Motor neuron (in vitro differentiated cells): ENCODE measurements around the gene AUH. TPM values are rescaled to one million over a fixed set of nuclear protein-coding genes. Genes with fewer than 3 reads are reported as not detected.

Experiments used
- ATAC-seq, 8 experiments: fragments of 200-7000 bp; cut with Tn5 transposase; replicated peaks in 6 of 8; 2 replicates each; pipeline ENCODE4 v1.8.0; 2021; ENCODE audit warnings: mild to moderate bottlenecking in 8 of 8, moderate library complexity in 8 of 8
- H3K27ac ChIP-seq, 2 donors: fragments of 250-450 bp; sonication (Bioruptor Pico); 2 replicates each; pipeline ENCODE4 v1.9.0; 2021; ENCODE audit warnings: antibody characterized with exemption in 2 of 2, mild to moderate bottlenecking in 2 of 2, moderate library complexity in 1 of 2
- H3K4me1 ChIP-seq, 2 donors: fragments of 250-450 bp; sonication (Bioruptor Pico); replicated peaks in 1 of 2; 2 replicates each; pipeline ENCODE4 v1.6.1; 2021; ENCODE audit warnings: antibody characterized with exemption in 2 of 2, mild to moderate bottlenecking in 2 of 2, moderate library complexity in 1 of 2
- H3K4me3 ChIP-seq, 5 donors: fragments of 250-450 bp; sonication (Bioruptor Pico); 2 replicates each; pipeline ENCODE4 v1.9.0; 2021; ENCODE audit warnings: antibody characterized with exemption in 5 of 5, mild to moderate bottlenecking in 5 of 5, moderate library complexity in 4 of 5
- WGBS, 10 experiments: fragments of 450-650 bp; shearing (Covaris generic); methylation state at CpG; one replicate each; pipeline ENCODE4 v1.0.0; 2022; 5-methylcytosine and 5-hydroxymethylcytosine counted together
- in situ Hi-C, 9 experiments: fragments of 400-800 bp; cut with MboI; loops; one replicate each; pipeline ENCODE4 v1.15.0; 2021; ENCODE audit warnings: low sequenced_read_pairs in 9 of 9, low pct_unique_long_range_greater_than_20kb in 2 of 9; ENCODE audit not compliant: unreplicated experiment in 9 of 9
- total RNA-seq, 8 experiments: library from RNA; unstranded; fragments of 300-600 nt; gene quantifications; 2 replicates each; pipeline versions ENCODE4 v1.2.3 to v1.2.4, GENCODE V29; 2022

The AUH gene
- total RNA-seq, 8 experiments from 2014 or later: 13.4 to 22.9 (median 19.4) TPM

- Histone ChIP-seq H3K27ac (no peak overlapping the region), H3K4me1 (peaks cover 3 to 6% of the 10 kb centered on the region in 2 donors), H3K4me3 (no peak overlapping the region)
- peak in 6 of 8 experiments; percentile 26 to 64 (median 54) for ATAC-seq
- WGBS, 10 experiments: 67 to 100% (median 85%) methylated on average over 1 to 5 of the region's 5 CpGs; no CpG with 5 or more reads in 1 of the 10 experiments
- in situ Hi-C loops: no loop called here
These were observed 114.9 kb downstream of the AUH start for GRCh38 chr9:91246846-91247245.

- no peak overlapping the region for H3K27ac ChIP-seq
- ATAC-seq: peak; percentile 35 to 97 (median 50)
- whole genome bisulfite sequencing, 10 experiments: 43 to 83% (median 64%) methylated on average over 2 to 6 of the region's 8 CpGs
- peaks cover 3 to 6% of the 10 kb centered on the region in 2 donors for H3K4me1 ChIP-seq
- H3K4me3 ChIP-seq: no peak overlapping the region
- in situ Hi-C loops: no loop called here
These were observed 116.0 kb downstream of the AUH start for GRCh38 chr9:91245431-91246313.

GRCh38 chr9:91243029-91243428, 118.7 kb downstream of the AUH start:
- in situ Hi-C loops: no loop called here
- Histone ChIP-seq H3K4me1 (peaks cover 3 to 6% of the 10 kb centered on the region in 2 donors), H3K4me3 (no peak overlapping the region), H3K27ac (no peak overlapping the region)
- WGBS, 10 experiments: 43 to 100% (median 72%) methylated on average over 1 to 2 of the region's 2 CpGs; no CpG with 5 or more reads in 2 of the 10 experiments
- ATAC-seq: no peak

GRCh38 chr9:91241909-91242308, 119.8 kb downstream of the AUH start:
- no peak overlapping the region for H3K27ac ChIP-seq
- ATAC-seq: peak in 1 of 8 experiments; percentile 66
- no peak overlapping the region for H3K4me3 ChIP-seq
- peaks cover 3 to 6% of the 10 kb centered on the region in 2 donors for H3K4me1 ChIP-seq
- in situ Hi-C loops: no loop called here
- 60 to 100% (median 88%) methylated on average over 1 to 4 of the region's 4 CpGs; no CpG with 5 or more reads in 3 of the 10 experiments for WGBS, 10 experiments

GRCh38 chr9:91240596-91241165, 121.0 kb downstream of the AUH start:
- Histone ChIP-seq H3K4me1 (peaks cover 0 to under 1% of the 10 kb centered on the region in 2 donors), H3K27ac (no peak overlapping the region), H3K4me3 (no peak overlapping the region)
- WGBS, 10 experiments: 73 to 100% (median 98%) methylated on average over 1 to 3 of the region's 3 CpGs; no CpG with 5 or more reads in 2 of the 10 experiments
- ATAC-seq: no peak
- in situ Hi-C loops: no loop called here

- Histone ChIP-seq H3K4me3 (no peak overlapping the region), H3K27ac (no peak overlapping the region), H3K4me1 (no peaks in the 10 kb centered on the region)
- ATAC-seq: no peak
- 56 to 86% (median 81%) methylated on average over 2 to 5 of the region's 5 CpGs; no CpG with 5 or more reads in 2 of the 10 experiments for WGBS, 10 experiments
- in situ Hi-C loops: no loop called here
These were observed 122.2 kb downstream of the AUH start for GRCh38 chr9:91239367-91240111.

GRCh38 chr9:91234523-91234922, 127.2 kb downstream of the AUH start:
- no peak overlapping the region for H3K4me3 ChIP-seq
- H3K27ac ChIP-seq: no peak overlapping the region
- in situ Hi-C loops: no loop called here
- WGBS, 10 experiments: 0 to 92% (median 69%) methylated on average over 1 to 2 of the region's 2 CpGs; no CpG with 5 or more reads in 1 of the 10 experiments
- no peaks in the 10 kb centered on the region for H3K4me1 ChIP-seq
- no peak for ATAC-seq

GRCh38 chr9:91231619-91232018, 130.1 kb downstream of the AUH start:
- ATAC-seq: no peak
- in situ Hi-C loops: no loop called here

GRCh38 chr9:91223000-91223399, 138.7 kb downstream of the AUH start:
- Histone ChIP-seq H3K4me1 (no peaks in the 10 kb centered on the region), H3K4me3 (no peak overlapping the region), H3K27ac (no peak overlapping the region)
- 80 to 100% (median 91%) methylated on average over 1 to 5 of the region's 5 CpGs; no CpG with 5 or more reads in 1 of the 10 experiments for WGBS, 10 experiments
- in situ Hi-C loops: no loop called here
- ATAC-seq: no peak

More at GRCh38 chr9:91231619-91232018, 130.1 kb downstream of the AUH start:
- Histone ChIP-seq H3K4me1 (no peaks in the 10 kb centered on the region), H3K27ac (no peak overlapping the region), H3K4me3 (no peak overlapping the region)
- WGBS, 10 experiments: 71 to 100% (median 97%) methylated on average over 1 to 2 of the region's 2 CpGs; no CpG with 5 or more reads in 4 of the 10 experiments

GRCh38 chr9:91222457-91222856, 139.3 kb downstream of the AUH start:
- 91 to 100% (median 95%) methylated on average over 4 to 6 of the region's 6 CpGs for WGBS, 10 experiments
- Histone ChIP-seq H3K27ac (no peak overlapping the region), H3K4me1 (no peaks in the 10 kb centered on the region), H3K4me3 (no peak overlapping the region)
- in situ Hi-C loops: no loop called here
- ATAC-seq: no peak

GRCh38 chr9:91221332-91221731, 140.4 kb downstream of the AUH start:
- peak in 3 of 8 experiments; percentile 19 to 43 (median 25) for ATAC-seq
- no peak overlapping the region for H3K27ac ChIP-seq

GRCh38 chr9:91220491-91221135, 141.1 kb downstream of the AUH start:
- H3K27ac ChIP-seq: no peak overlapping the region
- 90 to 100% (median 95%) methylated on average over 3 to 12 of the region's 12 CpGs for WGBS, 10 experiments
- H3K4me1 ChIP-seq: no peaks in the 10 kb centered on the region
- H3K4me3 ChIP-seq: no peak overlapping the region
- no peak for ATAC-seq
- in situ Hi-C loops: no loop called here

More at GRCh38 chr9:91221332-91221731, 140.4 kb downstream of the AUH start:
- H3K4me3 ChIP-seq: no peak overlapping the region
- no peaks in the 10 kb centered on the region for H3K4me1 ChIP-seq
- 63 to 97% (median 82%) methylated on average over 1 to 5 of the region's 6 CpGs; no CpG with 5 or more reads in 3 of the 10 experiments for WGBS, 10 experiments
- in situ Hi-C loops: no loop called here
